ENCODE measurements around the gene TBC1D17.

Gene TBC1D17

GRCh38 chr19:49877020-49877878 is at the start of gene TBC1D17, which contains the start of gene AKT1S1:
Gene TBC1D17 (plus strand): TSS chr19:49877702. CDS start chr19:49877724, 22 bp downstream.
Gene AKT1S1 (minus strand): TSS chr19:49877355. CDS start chr19:49873295, 4,060 bp downstream.
- peak; percentile 100 for DNase-seq

GRCh38 chr19:49829200-49829599 is 48.3 kb upstream of the TBC1D17 start:
- DNase-seq = no peak

- no peak for DNase-seq
Observed at GRCh38 chr19:49829721-49830120, 47.8 kb upstream of the TBC1D17 start.

GRCh38 chr19:49830766-49831165 is 46.7 kb upstream of the TBC1D17 start:
- no peak for DNase-seq

GRCh38 chr19:49831592-49831991 is 45.9 kb upstream of the TBC1D17 start:
- DNase-seq = no peak

- no peak for DNase-seq
Observed at GRCh38 chr19:49832556-49832955, 44.9 kb upstream of the TBC1D17 start.

GRCh38 chr19:49833599-49833998 is 43.9 kb upstream of the TBC1D17 start:
- no peak for DNase-seq

GRCh38 chr19:49835562-49835961 is 41.9 kb upstream of the TBC1D17 start:
- no peak for DNase-seq

GRCh38 chr19:49836176-49837008 is 41.1 kb upstream of the TBC1D17 start:
- DNase-seq = no peak

GRCh38 chr19:49837009-49837310 is 40.5 kb upstream of the TBC1D17 start:
- DNase-seq = no peak

- DNase-seq = no peak
Observed at GRCh38 chr19:49837425-49837824, 40.1 kb upstream of the TBC1D17 start.

GRCh38 chr19:49838885-49839588 is 38.5 kb upstream of the TBC1D17 start:
- DNase-seq = no peak

GRCh38 chr19:49839713-49840112 is 37.8 kb upstream of the TBC1D17 start:
- no peak for DNase-seq

GRCh38 chr19:49840321-49840720 is 37.2 kb upstream of the TBC1D17 start:
- DNase-seq = no peak

GRCh38 chr19:49840736-49841249 is 36.7 kb upstream of the TBC1D17 start:
- no peak for DNase-seq

GRCh38 chr19:49843265-49843664 is 34.2 kb upstream of the TBC1D17 start:
- DNase-seq = no peak

GRCh38 chr19:49844138-49845095 is 33.1 kb upstream of the TBC1D17 start:
- DNase-seq = peak; percentile 55

- no peak for DNase-seq
Observed at GRCh38 chr19:49845414-49845813, 32.1 kb upstream of the TBC1D17 start.

- no peak for DNase-seq
Observed at GRCh38 chr19:49846408-49846807, 31.1 kb upstream of the TBC1D17 start.

- peak; percentile 47 for DNase-seq
Observed at GRCh38 chr19:49847731-49848696, 29.5 kb upstream of the TBC1D17 start.

GRCh38 chr19:49848938-49849337 is 28.6 kb upstream of the TBC1D17 start:
- no peak for DNase-seq

Measured in RPMI8226 (cell line).